ENCODE measurements around the gene ZNF558.
"Not testable (repeated sequence)": the region's sequence is repeated elsewhere in the genome, so short reads cannot be mapped to it uniquely, and the experiment has no call there.

The ZNF558 gene

DNA sequence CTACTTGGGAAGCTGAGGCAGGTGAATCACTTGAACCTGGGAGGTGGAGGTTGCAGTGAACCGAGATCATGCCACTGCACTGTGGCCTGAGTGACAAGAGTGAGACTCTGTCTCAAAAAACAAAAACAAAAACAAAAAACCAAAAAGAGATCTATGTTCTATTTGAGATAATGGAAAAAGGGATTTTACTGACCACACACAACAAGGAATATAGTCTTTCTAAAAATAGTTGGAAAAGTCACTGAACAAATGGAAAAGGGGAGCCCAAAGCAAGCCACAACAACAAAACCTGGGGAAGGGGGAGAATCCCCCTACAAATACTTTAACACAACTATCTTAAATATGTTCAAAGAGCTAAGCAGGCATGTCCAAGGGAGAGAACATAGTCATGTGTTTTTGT is 37.3 kb downstream of the ZNF558 start:
- ATAC-seq, result no peak

DNA sequence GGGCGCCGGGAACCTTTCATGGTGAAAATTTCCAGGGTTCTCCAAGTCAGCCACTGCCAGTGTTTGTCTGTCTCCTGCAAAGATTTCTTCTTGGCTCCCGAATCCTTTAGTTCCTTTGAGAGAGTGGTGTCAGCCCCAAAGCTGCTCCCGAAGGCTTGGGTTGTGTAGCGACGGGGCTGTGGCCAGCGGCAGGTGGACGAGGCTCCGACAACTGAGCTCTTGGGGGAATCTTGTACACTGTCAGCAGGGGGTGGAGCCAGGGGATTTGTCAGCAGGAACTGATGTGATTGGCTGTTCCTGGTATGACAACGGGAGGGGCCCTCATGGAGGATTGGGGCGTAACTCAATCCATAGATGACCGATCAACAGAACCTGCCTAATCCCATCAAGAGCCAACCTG is 58.5 kb downstream of the ZNF558 start:
- ATAC-seq, result not testable (repeated sequence)

DNA sequence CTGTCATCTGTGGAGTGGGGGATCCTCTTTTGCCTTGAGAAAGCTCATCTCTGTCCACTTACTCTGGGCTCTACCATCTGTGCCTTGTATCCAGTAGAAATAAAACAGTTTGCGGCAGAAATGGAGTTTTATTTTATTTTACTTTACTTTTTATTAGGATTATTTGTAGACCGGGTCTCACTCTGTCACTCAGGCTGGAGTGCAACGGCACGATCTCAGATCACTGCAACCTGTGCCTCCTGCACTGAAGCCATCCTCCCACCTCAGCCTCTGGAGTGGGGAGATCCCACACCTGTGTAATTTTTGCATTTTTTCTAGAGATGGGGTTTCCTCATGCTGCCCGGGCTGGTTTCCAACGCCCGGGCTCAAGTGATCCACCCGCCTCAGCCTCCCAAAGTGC is 62.8 kb downstream of the ZNF558 start:
- not testable (repeated sequence) for ATAC-seq

DNA sequence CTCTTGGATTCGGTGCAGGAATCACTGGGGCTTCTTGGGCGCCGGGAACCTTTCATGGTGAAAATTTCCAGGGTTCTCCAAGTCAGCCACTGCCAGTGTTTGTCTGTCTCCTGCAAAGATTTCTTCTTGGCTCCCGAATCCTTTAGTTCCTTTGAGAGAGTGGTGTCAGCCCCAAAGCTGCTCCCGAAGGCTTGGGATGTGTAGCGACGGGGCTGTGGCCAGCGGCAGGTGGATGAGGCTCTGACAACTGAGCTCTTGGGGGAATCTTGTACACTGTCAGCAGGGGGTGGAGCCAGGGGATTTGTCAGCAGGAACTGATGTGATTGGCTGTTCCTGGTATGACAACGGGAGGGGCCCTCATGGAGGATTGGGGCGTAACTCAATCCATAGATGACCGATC is 64.8 kb downstream of the ZNF558 start:
- ATAC-seq, result not testable (repeated sequence)
